GM08714 (cell line): ENCODE measurements around the gene CORIN.

Source experiments
- H3K4me3 ChIP-seq: fragments of 200-500 bp; sonication (Bioruptor generic); 2 replicates; pipeline ENCODE4 v1.5.1; 2014; ENCODE audit warnings: mild to moderate bottlenecking, low read length, inconsistent platforms
- ZNF274 ChIP-seq: IDR thresholded peaks from 2 replicates; pipeline ENCODE4 v1.6.1; 2012; ENCODE audit warnings: mild to moderate bottlenecking, low read depth, low read length

The CORIN gene

DNA sequence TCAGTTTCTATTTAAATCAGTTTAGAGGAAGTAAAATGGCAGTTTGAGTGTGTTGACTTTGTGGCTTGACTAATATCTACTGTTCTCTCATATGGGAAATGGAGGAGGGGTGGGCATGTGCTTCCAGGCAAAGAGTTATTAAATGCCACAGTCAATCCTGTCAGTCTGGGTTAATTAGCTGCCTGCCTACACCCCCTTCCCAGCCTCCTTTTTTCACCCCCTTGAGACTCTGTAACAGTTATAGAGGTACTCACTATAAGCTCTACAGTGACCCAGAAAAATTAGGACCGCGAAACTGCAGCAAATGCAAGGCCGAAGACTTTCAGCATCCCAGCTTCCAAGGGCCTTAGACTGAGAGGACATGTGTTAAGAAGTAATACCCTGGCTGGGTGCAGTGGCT, 165.2 kb downstream of the CORIN start:
- no peak for TF ChIP-seq ZNF274
- H3K4me3 ChIP-seq, result no peak overlapping the region

DNA sequence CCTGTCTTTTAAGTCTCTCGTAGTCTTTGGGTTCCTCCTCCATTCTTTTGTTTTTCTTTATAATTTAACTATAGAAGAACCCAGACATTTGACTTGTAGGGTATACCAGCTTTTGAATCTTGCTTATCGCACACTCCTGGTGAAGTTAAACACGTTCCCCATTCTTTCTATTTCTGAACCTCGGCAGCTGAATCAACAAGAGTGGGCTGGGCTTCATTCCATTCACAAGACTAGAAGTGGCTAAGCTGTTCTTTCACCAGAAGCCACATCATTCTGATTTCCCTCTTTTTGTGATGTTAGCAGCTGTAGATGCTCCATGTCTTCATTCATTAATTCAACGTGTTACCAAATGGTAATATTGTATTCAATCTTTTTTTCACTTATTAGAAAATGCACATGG, 167.9 kb downstream of the CORIN start:
- TF ChIP-seq ZNF274, result no peak

GRCh38 chr4:47668810-47669408, 169.0 kb downstream of the CORIN start:
- TF ChIP-seq ZNF274, result no peak
- no peak overlapping the region for H3K4me3 ChIP-seq

More for the DNA sequence above, 167.9 kb downstream of the CORIN start:
- H3K4me3 ChIP-seq, result no peak overlapping the region

- no peak overlapping the region for H3K4me3 ChIP-seq
- TF ChIP-seq ZNF274, result no peak
Observed at GRCh38 chr4:47668256-47668655, 169.6 kb downstream of the CORIN start.

DNA sequence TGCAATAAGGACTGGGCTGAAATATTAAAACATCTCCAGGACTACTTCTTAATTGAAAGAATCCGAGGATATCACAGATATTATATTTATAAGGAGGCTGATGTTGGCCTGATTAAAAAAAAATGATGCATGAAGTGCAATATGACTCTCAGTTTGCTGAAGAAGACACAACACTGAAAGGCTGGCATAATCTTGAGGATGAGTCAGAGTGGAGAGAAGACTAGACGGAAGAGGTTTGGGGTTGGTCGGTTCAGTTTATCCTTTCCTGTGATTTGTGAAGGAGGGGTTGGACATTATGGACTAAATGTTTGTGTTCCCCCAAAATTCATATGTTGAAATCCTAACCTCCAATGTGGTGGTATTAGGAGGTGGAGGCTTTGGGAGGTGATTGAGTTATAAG, 170.3 kb downstream of the CORIN start:
- H3K4me3 ChIP-seq, result no peak overlapping the region
- TF ChIP-seq ZNF274, result no peak

DNA sequence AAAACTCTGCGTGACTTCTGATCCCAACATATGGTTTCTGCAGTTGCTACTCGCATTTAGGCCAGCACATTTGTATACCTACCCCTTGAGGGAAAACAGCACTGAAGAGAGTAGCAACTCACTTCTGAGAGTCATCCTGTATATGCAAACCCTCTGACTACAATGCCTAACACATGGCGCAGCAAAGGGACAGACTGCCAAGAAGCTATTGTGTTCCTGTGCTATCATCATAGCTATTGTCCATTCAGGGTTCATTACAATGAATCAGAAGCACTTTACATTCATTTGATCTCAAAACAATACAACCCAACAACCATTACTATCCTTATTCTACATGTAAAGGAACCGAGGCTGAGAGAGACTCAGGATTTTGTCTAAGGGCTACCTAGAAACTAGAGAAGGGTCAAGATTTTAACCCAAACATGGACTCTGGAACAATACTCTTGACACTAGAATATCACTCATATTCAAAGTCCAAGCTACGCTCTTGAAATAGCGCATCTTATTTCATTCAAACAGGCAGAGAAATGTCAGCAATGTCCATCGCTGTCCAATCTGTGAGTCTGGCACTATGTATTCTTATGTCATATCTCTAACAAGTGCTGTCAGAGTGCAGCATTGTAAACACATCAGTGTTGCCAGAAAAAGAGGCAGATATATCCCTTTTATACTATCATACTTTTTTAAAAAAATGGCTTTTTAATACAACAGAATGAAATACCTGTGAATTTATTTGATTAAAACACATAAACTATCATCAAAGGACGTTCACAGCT, 173.6 kb downstream of the CORIN start:
- no peak for TF ChIP-seq ZNF274
- no peak overlapping the region for H3K4me3 ChIP-seq

- no peak overlapping the region for H3K4me3 ChIP-seq
- TF ChIP-seq ZNF274, result no peak
Observed at GRCh38 chr4:47662975-47663374, 174.9 kb downstream of the CORIN start.

GRCh38 chr4:47661741-47662140, 176.1 kb downstream of the CORIN start:
- no peak overlapping the region for H3K4me3 ChIP-seq
- TF ChIP-seq ZNF274, result no peak

GRCh38 chr4:47659342-47659741, 178.5 kb downstream of the CORIN start:
- TF ChIP-seq ZNF274, result no peak
- H3K4me3 ChIP-seq, result no peak overlapping the region

DNA sequence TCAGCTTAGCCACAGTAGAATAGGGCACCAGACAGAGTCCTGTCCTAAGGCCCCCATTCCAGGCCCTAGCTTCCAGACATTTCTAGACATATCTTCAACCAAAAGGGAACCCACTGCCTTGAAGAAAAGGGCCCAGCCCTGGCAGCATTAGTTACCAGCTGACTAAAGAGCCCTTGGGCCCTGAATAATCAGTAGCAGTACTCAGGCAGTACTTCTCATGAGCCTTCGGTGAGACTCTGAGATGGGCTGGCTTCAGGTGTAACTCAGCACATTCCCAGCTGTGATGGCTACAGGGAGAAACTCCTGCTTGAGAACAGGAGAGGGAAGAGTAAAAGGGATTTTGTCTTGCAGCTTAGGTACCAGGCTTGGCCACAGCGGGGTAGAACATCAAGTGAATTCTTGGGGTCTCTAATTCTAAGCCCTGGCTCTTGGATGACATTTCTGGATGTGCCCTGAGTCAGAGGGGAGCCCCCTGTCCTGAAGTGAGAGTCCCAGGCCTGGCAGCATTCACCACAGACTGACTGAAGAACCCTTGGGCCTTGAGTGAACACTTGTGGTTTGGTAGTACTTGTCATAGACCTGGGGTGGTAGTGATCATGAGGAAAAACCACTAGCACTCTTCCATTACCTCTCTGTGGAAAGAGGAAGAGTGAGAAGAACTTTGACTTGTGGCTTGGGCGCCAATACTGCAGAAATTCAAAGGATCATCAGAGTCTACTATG, 182.7 kb downstream of the CORIN start:
- no peak overlapping the region for H3K4me3 ChIP-seq
- no peak for TF ChIP-seq ZNF274

- TF ChIP-seq ZNF274, result no peak
- H3K4me3 ChIP-seq, result no peak overlapping the region
Observed at GRCh38 chr4:47652092-47652491, 185.8 kb downstream of the CORIN start.

DNA sequence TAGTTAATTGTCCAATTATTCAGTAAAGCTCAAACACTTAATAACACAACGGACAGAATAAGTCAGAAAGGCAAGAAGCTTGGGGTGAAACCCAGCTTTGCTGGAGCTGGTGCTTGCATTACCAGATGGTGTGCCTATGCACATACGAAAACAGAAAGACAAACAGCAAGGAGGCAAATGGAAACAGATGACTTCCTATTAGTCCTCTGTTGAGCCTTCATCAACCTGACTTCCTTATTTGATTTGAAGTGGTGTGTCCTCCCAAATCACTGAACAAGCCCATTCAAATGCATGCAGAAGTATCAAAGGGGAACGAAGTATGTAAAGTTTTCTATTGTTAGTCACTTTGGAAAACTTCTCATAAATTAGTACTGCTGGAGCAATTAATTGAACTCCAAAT, 186.6 kb downstream of the CORIN start:
- no peak for TF ChIP-seq ZNF274

GRCh38 chr4:47650584-47651130, 187.2 kb downstream of the CORIN start:
- H3K4me3 ChIP-seq, result no peak overlapping the region
- TF ChIP-seq ZNF274, result no peak

More for the DNA sequence above, 186.6 kb downstream of the CORIN start:
- H3K4me3 ChIP-seq, result no peak overlapping the region

DNA sequence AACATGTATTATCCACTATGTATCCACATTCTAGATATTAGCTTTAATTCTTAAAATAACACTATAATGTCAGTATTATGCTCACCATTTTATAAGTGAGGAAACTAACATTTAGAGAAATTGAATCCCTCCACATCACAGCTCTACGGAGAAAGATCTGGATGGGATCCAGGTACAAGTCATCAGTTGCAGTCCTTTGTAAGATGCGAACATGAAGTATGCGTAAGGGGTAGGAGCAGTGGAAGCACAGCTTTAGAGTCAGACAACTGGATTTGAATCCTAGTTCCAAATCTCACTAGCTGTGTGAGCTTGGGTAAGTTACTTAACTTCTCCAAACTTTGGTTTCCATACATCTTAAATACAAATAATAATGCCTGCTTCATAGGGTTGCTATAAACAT, 190.3 kb downstream of the CORIN start:
- H3K4me3 ChIP-seq, result no peak overlapping the region
- no peak for TF ChIP-seq ZNF274

- no peak overlapping the region for H3K4me3 ChIP-seq
- TF ChIP-seq ZNF274, result no peak
Observed at GRCh38 chr4:47647029-47647428, 190.8 kb downstream of the CORIN start.

- H3K4me3 ChIP-seq, result no peak overlapping the region
- no peak for TF ChIP-seq ZNF274
Observed at GRCh38 chr4:47646372-47646771, 191.5 kb downstream of the CORIN start.
